Ascending aorta (tissue), 2 donors: ENCODE measurements around the gene CREBBP. TPM values are rescaled to one million over a fixed set of nuclear protein-coding genes. Genes with fewer than 3 reads are reported as not detected.

Source experiments
- DNase-seq, 2 donors: peaks; one replicate each; pipeline ENCODE4 v3.0.0-alpha.2; 2019; ENCODE audit warnings: low spot score in 2 of 2
- H3K27ac ChIP-seq, 2 donors: fragments of 200-600 bp; sonication (generic); one replicate each; pipeline ENCODE4 v1.5.1; 2016 to 2017; ENCODE audit warnings: mild to moderate bottlenecking in 1 of 2
- H3K27me3 ChIP-seq: fragments of 200-600 bp; sonication (generic); one replicate; pipeline ENCODE4 v1.5.1; 2017
- H3K36me3 ChIP-seq, 2 donors: fragments of 200-600 bp; sonication (generic); one replicate each; pipeline ENCODE4 v1.5.1; 2016
- H3K4me1 ChIP-seq, 2 donors: fragments of 200-600 bp; sonication (generic); one replicate each; pipeline ENCODE4 v1.5.1; 2016 to 2017; ENCODE audit warnings: mild to moderate bottlenecking in 1 of 2
- H3K4me3 ChIP-seq, 2 donors: fragments of 200-600 bp; sonication (generic); one replicate each; pipeline ENCODE4 v1.5.1; 2016 to 2017; ENCODE audit warnings: mild to moderate bottlenecking in 1 of 2
- H3K9me3 ChIP-seq, 2 donors: fragments of 200-600 bp; sonication (generic); one replicate each; pipeline ENCODE4 v1.5.1; 2016
- CTCF ChIP-seq, 3 experiments: fragments of 200-600 bp in 2 of 3; fragments of 450-650 bp in 1 of 3; sonication (generic) in 2 of 3; IDR thresholded peaks; one replicate each; pipeline ENCODE4 v1.5.1; 2016 to 2019; ENCODE audit warnings: antibody characterized with exemption in 3 of 3, mild to moderate bottlenecking in 1 of 3, moderate library complexity in 1 of 3
- intact Hi-C: fragments of 100-400 bp; cut with DNase I; formaldehyde crosslinking; loops from one replicate; pipeline ENCODE4 v1.15.1; 2023
- total RNA-seq: library from RNA; depleted of rRNA; stranded (reverse); fragments of >200 nt; gene quantifications from one replicate; pipeline ENCODE4 v1.1.0, GENCODE V29; 2016

The CREBBP gene
- total RNA-seq, 1 donor from 2014 or later, result 73.7 TPM

DNA sequence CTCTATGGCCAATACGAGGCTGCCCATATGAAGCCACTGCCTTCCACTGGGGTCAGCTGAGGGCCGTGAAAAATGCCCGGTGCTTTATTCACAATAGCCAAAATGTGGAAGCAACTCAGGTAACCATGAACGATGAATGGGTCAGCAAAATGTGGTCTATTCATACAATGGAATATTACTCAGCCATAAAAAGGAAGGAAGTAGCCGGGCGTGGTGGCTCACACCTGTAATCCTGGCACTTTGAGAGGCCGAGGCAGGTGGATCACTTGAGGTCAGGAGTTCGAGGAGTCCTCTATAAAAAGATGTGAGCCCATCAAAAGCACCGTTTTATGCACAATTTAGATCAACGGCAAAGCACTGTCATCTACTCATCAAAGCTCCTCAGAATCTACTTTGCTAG, 158.0 kb downstream of the CREBBP start:
- Histone ChIP-seq H3K27me3 (no peaks in the 10 kb centered on the region), H3K9me3 (no peaks in the 10 kb centered on the region), H3K4me3 (no peak overlapping the region), H3K4me1 (peaks cover 0 to 5% of the 10 kb centered on the region in 2 donors), H3K36me3 (peaks cover 4 to 5% of the 10 kb centered on the region in 2 donors), H3K27ac (no peak overlapping the region)
- no peak for DNase-seq
- TF ChIP-seq CTCF (IDR thresholded peaks at IDR 0.05), result no peak
- intact Hi-C loops, result no loop called here

DNA sequence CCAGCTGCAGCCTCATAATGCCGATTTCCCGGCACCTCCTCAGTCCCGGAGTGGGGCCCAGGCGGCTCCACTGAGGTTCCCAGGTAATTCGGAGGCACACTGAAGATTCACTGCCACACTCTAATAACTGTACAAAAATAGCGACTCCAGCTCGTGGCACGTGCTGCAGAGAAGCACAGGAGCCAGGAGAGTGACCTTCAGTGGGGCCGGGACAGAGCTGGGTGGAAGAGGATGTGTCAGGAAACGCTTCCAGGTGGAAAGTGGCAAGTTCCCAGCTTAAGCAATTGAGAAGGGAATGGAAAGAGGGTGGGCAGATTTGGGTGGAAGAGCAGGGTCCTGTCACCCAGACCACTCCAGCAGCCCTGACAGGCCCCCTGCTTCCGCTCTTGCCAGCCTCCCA, 160.1 kb downstream of the CREBBP start:
- no peaks in the 10 kb centered on the region for H3K9me3 ChIP-seq
- H3K4me3 ChIP-seq, result no peak overlapping the region
- H3K36me3 ChIP-seq, result no peaks in the 10 kb centered on the region
- no peaks in the 10 kb centered on the region for H3K27me3 ChIP-seq
- peaks cover 0 to 7% of the 10 kb centered on the region in 2 donors for H3K4me1 ChIP-seq
- H3K27ac ChIP-seq, result no peak overlapping the region
- no peak for DNase-seq
- intact Hi-C loops, result no loop called here
- TF ChIP-seq CTCF (IDR thresholded peaks at IDR 0.05), result no peak

- no peaks in the 10 kb centered on the region for H3K36me3 ChIP-seq
These were observed 161.9 kb downstream of the CREBBP start for GRCh38 chr16:3718628-3719027.

DNA sequence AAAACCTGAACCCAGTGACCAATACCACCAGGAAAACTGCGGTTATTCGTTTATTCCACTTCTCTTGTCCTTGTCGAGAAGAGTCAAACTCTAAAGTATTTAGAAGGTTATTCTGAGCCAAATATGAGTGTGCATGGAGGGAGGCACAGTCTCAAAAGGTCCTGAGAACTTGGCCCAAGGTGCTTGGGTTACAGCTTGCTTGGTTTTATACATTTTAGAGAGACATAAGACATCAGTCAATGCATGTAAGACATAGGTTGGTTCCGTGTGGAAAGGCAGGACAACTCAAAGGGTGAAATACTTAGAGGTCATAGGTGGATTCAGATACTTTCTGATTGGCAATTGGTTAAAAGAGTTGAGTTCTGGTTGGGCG, 162.5 kb downstream of the CREBBP start:
- no peak for TF ChIP-seq CTCF (IDR thresholded peaks at IDR 0.05)
- no peak for DNase-seq
- H3K4me1 ChIP-seq, result peaks cover 0 to 7% of the 10 kb centered on the region in 2 donors

More at GRCh38 chr16:3718628-3719027, 161.9 kb downstream of the CREBBP start:
- Histone ChIP-seq H3K4me1 (peaks cover 0 to 7% of the 10 kb centered on the region in 2 donors), H3K4me3 (no peak overlapping the region), H3K27me3 (no peaks in the 10 kb centered on the region), H3K27ac (no peak overlapping the region), H3K9me3 (no peaks in the 10 kb centered on the region)
- intact Hi-C loops, result loop anchor here (10.0 kb wide), 1 partner anchor 816 kb away; the partner anchor contains the start of gene CDIP1
- no peak for TF ChIP-seq CTCF (IDR thresholded peaks at IDR 0.05)
- no peak for DNase-seq

GRCh38 chr16:3717235-3718018, 163.1 kb downstream of the CREBBP start, which contains the start of gene TRAP1:
Gene TRAP1, minus strand, starts transcription at chr16:3717524. Its CDS starts 16 bp downstream, at chr16:3717508.
- H3K27me3 ChIP-seq, result no peaks in the 10 kb centered on the region
- intact Hi-C loops, result loop anchor here (1.0 to 10.0 kb wide), 3 partner anchors 23 to 817 kb away; partner anchors contain the start of genes CDIP1 and CREBBP
- peak within 1 kb of the TSS; percentile 78 to 95 for H3K4me3 ChIP-seq
- peak within 1 kb of the TSS; percentile 84 to 87 for H3K27ac ChIP-seq
- peak; percentile 44 to 93 for DNase-seq
- H3K36me3 ChIP-seq, result no peaks in the 10 kb centered on the region
- TF ChIP-seq CTCF (IDR thresholded peaks at IDR 0.05), result no peak
- no peaks in the 10 kb centered on the region for H3K9me3 ChIP-seq
- peaks cover 0 to 7% of the 10 kb centered on the region in 2 donors for H3K4me1 ChIP-seq

More for the DNA sequence above, 162.5 kb downstream of the CREBBP start:
- H3K27ac ChIP-seq, result peak overlapping the region; percentile 84 to 87
- intact Hi-C loops, result loop anchor here (10.0 kb wide), 1 partner anchor 817 kb away; the partner anchor contains the start of gene CDIP1
- no peaks in the 10 kb centered on the region for H3K9me3 ChIP-seq
- H3K27me3 ChIP-seq, result no peaks in the 10 kb centered on the region
- no peaks in the 10 kb centered on the region for H3K36me3 ChIP-seq
- peak overlapping the region; percentile 78 to 95 for H3K4me3 ChIP-seq
